ENCODE data around the gene ENOSF1.

DNA sequence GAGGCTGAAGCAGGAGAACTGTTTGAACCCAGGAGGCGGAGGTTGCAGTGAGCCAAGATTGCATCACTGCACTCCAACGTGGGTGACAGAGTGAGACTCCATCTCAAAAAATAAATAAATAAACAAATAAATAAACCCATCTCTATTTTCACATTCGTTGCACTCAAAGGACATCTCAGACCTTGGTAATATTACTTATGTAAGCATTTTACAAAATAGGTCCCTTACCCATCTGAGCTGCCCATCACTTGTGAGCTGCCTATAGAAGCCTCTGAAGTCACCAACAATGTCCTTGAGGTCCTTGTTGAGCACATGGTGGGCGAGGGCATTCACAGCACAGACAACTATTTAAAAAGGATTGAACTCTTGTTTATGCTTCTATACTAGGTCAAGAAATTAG, 15.4 kb downstream of the ENOSF1 start:
- TF ChIP-seq, protein P1, sequence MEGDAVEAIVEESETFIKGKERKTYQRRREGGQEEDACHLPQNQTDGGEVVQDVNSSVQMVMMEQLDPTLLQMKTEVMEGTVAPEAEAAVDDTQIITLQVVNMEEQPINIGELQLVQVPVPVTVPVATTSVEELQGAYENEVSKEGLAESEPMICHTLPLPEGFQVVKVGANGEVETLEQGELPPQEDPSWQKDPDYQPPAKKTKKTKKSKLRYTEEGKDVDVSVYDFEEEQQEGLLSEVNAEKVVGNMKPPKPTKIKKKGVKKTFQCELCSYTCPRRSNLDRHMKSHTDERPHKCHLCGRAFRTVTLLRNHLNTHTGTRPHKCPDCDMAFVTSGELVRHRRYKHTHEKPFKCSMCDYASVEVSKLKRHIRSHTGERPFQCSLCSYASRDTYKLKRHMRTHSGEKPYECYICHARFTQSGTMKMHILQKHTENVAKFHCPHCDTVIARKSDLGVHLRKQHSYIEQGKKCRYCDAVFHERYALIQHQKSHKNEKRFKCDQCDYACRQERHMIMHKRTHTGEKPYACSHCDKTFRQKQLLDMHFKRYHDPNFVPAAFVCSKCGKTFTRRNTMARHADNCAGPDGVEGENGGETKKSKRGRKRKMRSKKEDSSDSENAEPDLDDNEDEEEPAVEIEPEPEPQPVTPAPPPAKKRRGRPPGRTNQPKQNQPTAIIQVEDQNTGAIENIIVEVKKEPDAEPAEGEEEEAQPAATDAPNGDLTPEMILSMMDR (IDR thresholded peaks at IDR 0.05), result no peak
- TF ChIP-seq POLR2A (IDR thresholded peaks at IDR 0.05), result no peak
